ENCODE results near the gene GALNT3. TPM values are rescaled to one million over a fixed set of nuclear protein-coding genes. Genes with fewer than 3 reads are reported as not detected.

GALNT3 gene
- total and polyA plus RNA-seq, 2 of the 8 experiments (the other 6 are each of a cell fraction or from before 2014, with no cell fraction given): 3.4 to 23.6 TPM

- H3K27me3 ChIP-seq (replicated peaks in 1 of 4; ENCODE audit: control insufficient read depth in 3 of 4, extremely low read depth in 1 of 4, insufficient read depth in 3 of 4, low read length in 3 of 4): peaks cover 0 to 1% (median 0%) of the 10 kb centered on the region in 4 experiments; a peak in 1 of 7 replicates
- no peaks in the 10 kb centered on the region for H3K36me3 ChIP-seq (ENCODE audit: control insufficient read depth in 2 of 4, insufficient read depth in 4 of 4, low read length in 3 of 4)
- no peak overlapping the region for H4K5ac ChIP-seq (ENCODE audit: insufficient read length, low read depth, low read length)
- H3K79me2 ChIP-seq (ENCODE audit: control insufficient read depth in 1 of 2, insufficient read depth in 2 of 2, low read length in 2 of 2): no peaks in the 10 kb centered on the region
- no peak overlapping the region for H3K4me3 ChIP-seq (ENCODE audit: extremely low read depth in 1 of 4, insufficient read depth in 2 of 4, low read depth in 3 of 4, low read length in 4 of 4)
- no peak overlapping the region for H4K8ac ChIP-seq (ENCODE audit: extremely low read depth, insufficient read depth, low read length)
- H4K91ac ChIP-seq (replicated peaks; ENCODE audit: insufficient read length, low read length): no peak overlapping the region
- no peak overlapping the region for H2BK20ac ChIP-seq (ENCODE audit: low read length)
- no peaks in the 10 kb centered on the region for H3K9me3 ChIP-seq (ENCODE audit: insufficient read depth in 2 of 2, low read depth in 1 of 2, low read length in 1 of 2)
- DNase-seq (ENCODE audit: low read depth in 1 of 2, low spot score in 2 of 2) (no peak), FAIRE-seq (no peak)
- no peak overlapping the region for H3K56ac ChIP-seq (replicated peaks; ENCODE audit: insufficient read length, low read depth, low read length)
- no peak overlapping the region for H2BK5ac ChIP-seq (ENCODE audit: low read depth, low read length)
- no peak overlapping the region for H3K27ac ChIP-seq (ENCODE audit: low read depth, low read length)
- no peak overlapping the region for H2AK5ac ChIP-seq (ENCODE audit: low read depth, low read length)
- H3K9ac ChIP-seq (replicated peaks in 1 of 4; ENCODE audit: extremely low read depth in 1 of 4, low read depth in 3 of 4, low read length in 3 of 4): no peak overlapping the region
- H3K23me2 ChIP-seq (ENCODE audit: low read depth, low read length): no peaks in the 10 kb centered on the region
- H3K4me1 ChIP-seq (replicated peaks in 1 of 4; ENCODE audit: control insufficient read depth in 3 of 4, insufficient read depth in 4 of 4, low read length in 3 of 4): no peaks in the 10 kb centered on the region
- H3K79me1 ChIP-seq (ENCODE audit: low read depth, low read length): no peaks in the 10 kb centered on the region
- no peak overlapping the region for H3K23ac ChIP-seq (ENCODE audit: insufficient read length)
- no peak overlapping the region for H2AFZ ChIP-seq (ENCODE audit: low read length)
- no peak overlapping the region for H3K4me2 ChIP-seq (ENCODE audit: insufficient read depth in 1 of 2, low read depth in 2 of 2, low read length in 2 of 2)
- H3K14ac ChIP-seq (ENCODE audit: insufficient read length): no peak overlapping the region
- no peak overlapping the region for H2BK12ac ChIP-seq (ENCODE audit: low read depth, low read length)
- WGBS, 2 experiments (ENCODE audit: extremely low coverage in 1 of 2, insufficient coverage in 1 of 2, insufficient read length in 1 of 2, insufficient replicate concordance in 2 of 2, low coverage in 1 of 2, low lambda C conversion rate in 2 of 2, missing lambda C conversion rate in 1 of 2): 83% methylated on average over 1 of the region's 1 CpG; no CpG with 5 or more reads in 1 of the 2 experiments
- no peak overlapping the region for H2BK120ac ChIP-seq (replicated peaks; ENCODE audit: low read depth, low read length)
- no peak overlapping the region for H3K4ac ChIP-seq (replicated peaks; ENCODE audit: insufficient read length, low read depth, low read length)
- ChIA-PET POLR2A (ENCODE audit: partially characterized antibody) (no interaction called here), CTCF (ENCODE audit: partially characterized antibody) (interaction anchor here (1.1 kb wide), 1 partner anchor 210 kb away, joined by 3 read pairs; no protein-coding TSS in a partner anchor)
- no peak for TF ChIP-seq HDAC6 (IDR thresholded peaks at IDR 0.05; ENCODE audit: low read depth, low read length)
- H4K20me1 ChIP-seq (replicated peaks in 1 of 2; ENCODE audit: control insufficient read depth in 1 of 2, insufficient read depth in 2 of 2, low read length in 2 of 2): no peaks in the 10 kb centered on the region
- H2BK15ac ChIP-seq (ENCODE audit: low read length): no peak overlapping the region
- H3K18ac ChIP-seq (ENCODE audit: extremely low read depth, low read length): no peak overlapping the region
These were observed 17.7 kb upstream of the GALNT3 start for GRCh38 chr2:165811592-165812370.
